ENCODE data around the gene TBXA2R. TPM values are rescaled to one million over a fixed set of nuclear protein-coding genes. Genes with fewer than 3 reads are reported as not detected.

TBXA2R gene
- total and polyA plus RNA-seq, 2 of the 8 experiments (the other 6 are each of a cell fraction or from before 2014, with no cell fraction given), result 0.39 to 0.50 TPM

GRCh38 chr19:3631053-3631861 is 24.6 kb upstream of the TBXA2R start:
- Histone ChIP-seq H3K56ac (replicated peaks; ENCODE audit: insufficient read length, low read depth, low read length) (no peak overlapping the region), H3K9ac (replicated peaks in 1 of 4; ENCODE audit: extremely low read depth in 1 of 4, low read depth in 3 of 4, low read length in 3 of 4) (no peak overlapping the region), H2BK5ac (ENCODE audit: low read depth, low read length) (no peak overlapping the region), H3K18ac (ENCODE audit: extremely low read depth, low read length) (no peak overlapping the region), H2BK120ac (replicated peaks; ENCODE audit: low read depth, low read length) (no peak overlapping the region), H4K8ac (ENCODE audit: extremely low read depth, insufficient read depth, low read length) (peak overlapping the region; percentile 51; the same call in 1 of the 2 replicates), H3K4me2 (ENCODE audit: insufficient read depth in 1 of 2, low read depth in 2 of 2, low read length in 2 of 2) (no peak overlapping the region), H2BK20ac (ENCODE audit: low read length) (no peak overlapping the region), H3K4me1 (replicated peaks in 1 of 4; ENCODE audit: control insufficient read depth in 3 of 4, insufficient read depth in 4 of 4, low read length in 3 of 4) (no peaks in the 10 kb centered on the region; a peak in 1 of 7 replicates), H4K91ac (replicated peaks; ENCODE audit: insufficient read length, low read length) (no peak overlapping the region), H3K4me3 (ENCODE audit: extremely low read depth in 1 of 4, insufficient read depth in 2 of 4, low read depth in 3 of 4, low read length in 4 of 4) (no peak overlapping the region), H2AK5ac (ENCODE audit: low read depth, low read length) (no peak overlapping the region), H3K23ac (ENCODE audit: insufficient read length) (no peak overlapping the region), H4K20me1 (replicated peaks in 1 of 2; ENCODE audit: control insufficient read depth in 1 of 2, insufficient read depth in 2 of 2, low read length in 2 of 2) (peaks cover 0 to 1% of the 10 kb centered on the region in 2 experiments), H2BK15ac (ENCODE audit: low read length) (no peak overlapping the region), H3K23me2 (ENCODE audit: low read depth, low read length) (no peaks in the 10 kb centered on the region; the same call in 1 of the 2 replicates), H3K9me3 (ENCODE audit: insufficient read depth in 2 of 2, low read depth in 1 of 2, low read length in 1 of 2) (no peaks in the 10 kb centered on the region), H3K4ac (replicated peaks; ENCODE audit: insufficient read length, low read depth, low read length) (no peak overlapping the region), H2AFZ (ENCODE audit: low read length) (no peak overlapping the region), H3K27me3 (replicated peaks in 1 of 4; ENCODE audit: control insufficient read depth in 3 of 4, extremely low read depth in 1 of 4, insufficient read depth in 3 of 4, low read length in 3 of 4) (no peaks in the 10 kb centered on the region), H4K5ac (ENCODE audit: insufficient read length, low read depth, low read length) (no peak overlapping the region), H3K27ac (ENCODE audit: low read depth, low read length) (no peak overlapping the region), H3K36me3 (ENCODE audit: control insufficient read depth in 2 of 4, insufficient read depth in 4 of 4, low read length in 3 of 4) (peaks cover 0 to 18% (median 0%) of the 10 kb centered on the region in 4 experiments; a peak in 1 of 8 replicates), H3K14ac (ENCODE audit: insufficient read length) (no peak overlapping the region), H3K79me1 (ENCODE audit: low read depth, low read length) (0 out of 2 replicates have a peak, but pooled peaks cover under 1% of the 10 kb centered on the region), H3K79me2 (ENCODE audit: control insufficient read depth in 1 of 2, insufficient read depth in 2 of 2, low read length in 2 of 2) (peaks cover 0 to 3% of the 10 kb centered on the region in 2 experiments; a peak in 2 of 4 replicates), H2BK12ac (ENCODE audit: low read depth, low read length) (no peak overlapping the region)
- WGBS, 2 experiments (ENCODE audit: extremely low coverage in 1 of 2, insufficient coverage in 1 of 2, insufficient read length in 1 of 2, insufficient replicate concordance in 2 of 2, low coverage in 1 of 2, low lambda C conversion rate in 2 of 2, missing lambda C conversion rate in 1 of 2), result 89% methylated on average over 33 of the region's 43 CpGs; no CpG with 5 or more reads in 1 of the 2 experiments
- ChIA-PET POLR2A (ENCODE audit: partially characterized antibody) (no interaction called here), CTCF (ENCODE audit: partially characterized antibody) (interaction anchor here (1.7 kb wide), 1 partner anchor 12 kb away, joined by 5 read pairs; no protein-coding TSS in a partner anchor)
- DNase-seq (ENCODE audit: low read depth in 1 of 2, low spot score in 2 of 2) (no peak), FAIRE-seq (no peak)
- TF ChIP-seq POLR2A (IDR thresholded peaks at IDR 0.05; ENCODE audit: control extremely low read depth in 1 of 2, low read depth in 2 of 2, low read length in 2 of 2) (no peak), TCF12 (IDR thresholded peaks at IDR 0.05; ENCODE audit: low read depth, low read length) (no peak), GTF2F1 (IDR thresholded peaks at IDR 0.05; ENCODE audit: borderline replicate concordance, low read depth, low read length) (no peak), ATF2 (IDR thresholded peaks at IDR 0.05; ENCODE audit: low read length) (no peak), EGR1 (IDR thresholded peaks at IDR 0.05; ENCODE audit: borderline replicate concordance, low read depth, low read length) (no peak)
